Activated T-helper 9 cell treated with anti-CD3 and anti-CD28 coated beads, Interleukin-2, amount 50 U/mL, for 16 hours (primary cell): ENCODE results near the gene ADAM29.
"Not testable (repeated sequence)": the region's sequence is repeated elsewhere in the genome, so short reads cannot be mapped to it uniquely, and the experiment has no call there.

Experiments used
- DNase-seq: peaks from one replicate; pipeline ENCODE4 v3.0.0-alpha.2; 2020; ENCODE audit warnings: low read depth

Gene ADAM29

DNA sequence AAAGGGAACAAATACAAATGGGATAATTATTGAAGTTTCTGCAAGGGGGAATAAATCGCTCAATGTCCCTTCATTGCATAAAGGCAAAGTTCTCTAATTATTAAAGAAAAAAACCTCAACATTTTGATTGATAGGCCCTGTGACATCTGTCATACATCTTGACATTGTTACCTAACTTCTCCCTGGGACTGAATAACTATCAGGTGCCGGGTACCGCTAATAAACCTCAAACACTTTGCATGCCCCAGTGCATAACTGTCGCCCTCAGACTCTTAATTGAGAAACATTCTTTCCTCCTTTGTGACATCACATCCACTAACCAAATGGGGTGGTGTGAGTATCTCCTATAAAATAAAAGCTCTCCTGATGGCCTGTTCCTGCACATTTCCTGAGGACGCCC is at the start of gene ADAM29:
ADAM29 (plus strand) TSS at position 301 of the 400 bp plus-strand sequence. CDS start 57,168 bp downstream, outside the sequence.
- DNase-seq = no peak

DNA sequence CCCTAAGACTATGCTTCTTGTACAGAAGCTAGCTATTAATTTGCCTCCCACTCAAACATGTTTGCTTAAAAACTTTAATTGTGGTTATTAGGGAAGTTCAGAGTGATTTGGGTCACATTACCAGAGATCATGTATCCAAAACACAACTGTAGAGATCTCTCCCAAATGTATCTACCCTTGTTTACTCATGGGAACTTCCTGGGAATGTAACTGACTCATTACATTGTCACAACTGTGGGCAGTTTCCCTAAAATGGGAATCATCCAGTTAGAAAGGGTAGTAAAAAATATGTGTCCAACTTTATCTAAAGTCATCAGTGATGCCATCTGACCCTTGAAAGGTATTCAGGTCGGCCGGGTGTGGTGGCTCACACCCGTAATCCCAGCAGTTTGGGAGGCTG is 48.8 kb upstream of the ADAM29 start:
- DNase-seq = no peak

DNA sequence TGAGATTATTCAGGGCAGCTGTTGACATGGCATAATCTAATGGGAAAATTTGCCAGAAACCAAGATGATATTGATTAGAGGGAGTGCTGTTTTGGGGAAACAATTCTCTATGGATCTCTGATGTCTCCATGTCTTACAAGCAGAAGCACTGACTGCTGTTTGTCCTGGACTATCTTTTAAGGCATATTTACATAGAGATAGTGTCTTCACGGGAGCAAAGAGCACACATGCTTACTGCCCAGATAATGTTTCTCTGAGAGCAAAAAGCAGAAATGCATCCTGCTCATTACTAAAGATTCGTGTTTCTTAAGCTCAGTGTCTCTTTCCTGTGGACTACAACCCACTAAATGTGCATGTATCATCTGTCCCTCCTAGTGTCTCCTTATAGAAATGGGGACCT is 47.8 kb upstream of the ADAM29 start:
- no peak for DNase-seq

DNA sequence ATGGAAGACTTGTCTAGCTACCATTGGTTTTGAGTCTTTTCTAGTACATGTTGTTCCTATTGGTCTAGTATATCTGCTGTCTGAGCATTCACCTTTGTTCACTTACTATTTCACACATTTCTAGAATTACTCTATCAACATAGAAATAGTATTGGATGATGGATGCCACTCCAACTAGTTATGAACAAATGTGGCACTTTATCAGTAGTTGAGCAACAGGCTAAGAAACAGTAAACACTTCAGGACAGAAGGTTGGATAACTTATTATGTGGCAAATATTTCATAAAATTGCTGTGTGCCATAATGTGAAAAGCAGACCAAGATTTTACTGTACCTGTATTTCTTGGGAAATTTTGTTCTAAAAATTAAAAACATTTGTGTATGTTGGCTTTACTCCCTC is 46.8 kb upstream of the ADAM29 start:
- DNase-seq = no peak

DNA sequence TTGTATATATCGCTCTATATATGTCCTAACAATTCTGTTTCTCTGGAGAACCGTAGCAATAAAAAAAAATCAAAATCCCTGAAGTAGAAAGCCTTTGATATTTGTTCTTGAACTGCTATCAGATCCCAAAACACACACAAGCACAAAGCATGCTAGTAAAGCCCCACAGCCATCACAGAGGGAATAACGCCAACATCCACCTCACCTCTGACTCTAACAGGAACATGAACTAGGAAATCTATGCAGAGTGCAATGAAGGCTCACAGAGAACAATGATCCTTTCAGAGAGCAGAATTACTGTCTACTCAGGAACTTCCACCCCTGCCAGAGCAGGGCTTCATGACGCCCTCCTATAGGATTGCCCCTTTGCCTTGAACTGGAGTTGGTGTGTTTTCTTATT is 45.0 kb upstream of the ADAM29 start:
- not testable (repeated sequence) for DNase-seq

DNA sequence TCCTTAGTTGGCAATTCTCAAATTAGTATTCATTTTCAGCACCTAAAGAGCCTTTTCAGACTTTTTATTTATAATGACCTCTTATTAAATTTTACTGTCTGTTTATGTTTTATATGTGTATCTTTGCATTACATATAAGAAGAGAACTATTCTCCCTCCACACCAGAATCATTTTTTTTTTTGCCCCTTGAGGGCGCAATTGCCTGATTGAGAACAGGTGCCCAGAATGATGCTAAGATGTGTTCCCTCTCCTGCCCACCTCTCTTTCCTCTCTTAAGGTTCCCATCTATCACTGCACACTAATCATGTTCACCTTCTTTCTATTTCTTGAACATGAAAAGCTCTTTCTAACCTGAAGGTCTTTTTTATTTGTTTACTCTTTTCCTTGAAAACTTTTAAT is 44.2 kb upstream of the ADAM29 start:
- no peak for DNase-seq

DNA sequence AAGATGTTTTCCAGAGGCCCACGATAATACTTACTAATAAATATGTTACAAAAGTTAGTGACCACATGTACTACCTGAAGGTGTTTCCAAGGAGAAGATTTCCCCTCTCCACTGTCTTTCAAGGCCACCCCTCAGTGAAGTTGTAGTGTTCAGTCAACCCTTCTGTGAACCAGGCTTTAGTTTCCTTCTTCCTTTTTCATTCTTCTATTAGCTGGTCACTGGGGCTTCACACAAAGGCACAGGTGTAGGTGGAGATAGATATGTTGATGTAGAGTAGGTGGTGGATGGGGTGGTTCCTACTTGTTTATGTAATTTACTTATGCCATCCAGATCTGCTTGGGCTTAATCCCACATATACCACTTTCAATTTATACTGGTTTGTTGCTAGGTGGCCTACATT is 43.3 kb upstream of the ADAM29 start:
- DNase-seq = no peak

DNA sequence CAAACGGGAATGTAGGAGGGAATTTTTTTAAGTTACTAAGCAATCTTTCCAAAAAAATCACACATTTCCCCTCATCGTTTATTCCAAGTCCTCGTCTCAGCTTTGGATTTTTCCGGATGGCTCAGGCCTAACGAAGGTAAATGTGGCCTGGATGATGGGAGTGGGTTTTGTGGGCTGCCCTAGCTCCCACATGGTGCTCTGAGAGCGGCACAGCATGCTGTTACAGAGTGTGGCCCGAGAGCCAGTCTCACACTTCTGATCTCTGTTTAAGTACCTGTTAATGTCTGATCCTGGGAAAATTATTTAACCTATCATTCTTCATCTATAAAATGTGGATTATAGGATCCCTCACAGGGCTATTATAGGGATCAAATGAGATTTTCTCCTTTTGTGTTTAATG is 38.2 kb upstream of the ADAM29 start:
- DNase-seq = no peak

DNA sequence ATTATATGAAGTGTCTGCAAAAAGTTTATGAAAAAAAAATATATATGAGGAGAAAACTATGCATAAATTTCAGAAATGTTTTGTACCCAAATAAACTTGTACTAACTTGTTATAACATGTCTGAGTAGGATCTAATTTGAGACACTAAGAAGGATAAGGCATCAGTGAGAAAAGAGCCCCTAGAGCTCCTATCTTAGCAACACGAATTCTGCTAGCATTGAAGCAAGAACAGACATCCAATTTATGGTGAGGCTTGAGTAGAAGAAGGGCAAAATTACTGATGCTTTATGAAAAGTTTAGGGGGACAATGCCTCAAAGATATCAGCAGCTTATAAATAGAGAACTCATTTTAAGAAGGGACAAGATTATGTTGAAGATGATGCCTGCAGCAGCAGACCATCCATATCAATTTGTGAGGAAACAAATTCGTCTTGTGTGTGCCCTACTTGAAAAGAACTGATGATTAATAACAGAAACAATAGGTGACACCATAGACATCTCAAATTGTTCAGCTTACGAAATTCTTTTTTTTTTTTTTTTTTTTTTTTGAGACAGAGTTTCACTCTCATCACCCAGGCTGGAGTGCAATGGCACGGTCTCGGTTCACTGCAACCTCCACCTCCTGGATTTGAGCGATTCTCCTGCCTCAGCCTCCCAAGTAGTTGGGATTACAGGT is 35.7 kb upstream of the ADAM29 start:
- no peak for DNase-seq

DNA sequence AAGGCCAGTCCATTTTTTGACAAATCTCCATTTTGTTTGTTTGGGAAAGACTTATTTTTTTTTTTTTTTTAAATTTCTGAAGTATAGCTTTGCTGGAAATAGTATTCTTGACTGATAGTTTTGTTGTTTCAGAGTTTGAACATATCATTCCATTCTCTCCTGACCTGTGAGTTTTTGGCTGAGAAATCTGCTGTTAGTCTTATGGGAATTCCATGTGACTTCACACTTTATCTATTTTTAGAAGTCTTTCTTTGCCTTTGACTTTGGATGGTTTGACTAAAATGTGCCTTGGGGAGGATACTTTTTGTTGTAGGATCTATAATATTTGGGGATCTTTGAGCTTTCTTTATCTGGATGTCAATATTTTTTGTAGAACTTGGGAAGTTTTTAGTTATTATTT is 10.7 kb upstream of the ADAM29 start:
- DNase-seq = no peak

DNA sequence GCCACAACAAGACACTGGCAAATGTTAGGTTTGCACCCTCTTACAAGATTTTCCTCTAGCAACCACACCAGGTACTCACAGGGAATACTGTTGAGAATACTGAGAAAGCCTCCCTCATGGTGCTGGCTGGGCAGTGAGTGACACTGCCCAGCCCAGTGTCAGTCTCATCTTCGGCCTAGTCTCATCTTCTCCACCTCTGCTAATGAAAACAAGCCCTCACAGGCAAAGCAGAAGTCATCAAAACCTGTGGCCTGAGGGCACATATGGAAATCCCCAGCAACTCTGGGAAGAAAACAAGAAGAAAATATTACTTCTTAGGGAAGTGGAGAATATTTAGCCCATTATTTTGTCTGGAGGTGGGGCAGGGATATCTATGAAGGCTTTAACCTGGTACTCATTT is 7.9 kb upstream of the ADAM29 start:
- DNase-seq = no peak

DNA sequence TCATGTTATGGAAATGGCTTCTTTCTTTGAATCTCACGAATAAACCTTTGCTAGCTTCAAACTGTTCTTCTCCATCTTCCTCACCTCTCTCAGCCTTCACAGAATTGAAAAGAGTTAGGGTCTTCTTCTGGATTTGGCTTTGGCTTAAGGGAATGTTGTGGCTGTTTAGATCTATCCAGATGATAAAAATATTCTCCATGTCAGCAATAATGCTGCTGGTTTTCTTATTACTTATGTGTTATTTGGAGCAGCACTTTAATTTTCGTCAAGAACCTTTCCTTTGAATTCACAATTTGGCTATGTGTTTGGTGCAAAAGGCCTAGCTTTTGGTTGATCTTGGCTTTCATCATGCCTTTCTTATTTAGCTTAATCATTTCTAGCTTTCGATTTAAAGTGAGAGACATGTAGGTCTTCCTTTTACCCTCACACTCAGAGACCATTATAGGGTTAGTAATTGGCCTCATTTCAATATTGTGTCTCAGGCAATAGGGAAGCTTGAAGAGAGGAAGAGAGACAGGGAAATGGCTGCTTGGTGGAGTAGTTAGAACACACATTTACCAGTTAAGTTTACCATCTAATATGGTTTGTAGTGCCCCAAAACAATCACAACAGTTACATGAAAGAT is 5.1 kb upstream of the ADAM29 start:
- DNase-seq = no peak

DNA sequence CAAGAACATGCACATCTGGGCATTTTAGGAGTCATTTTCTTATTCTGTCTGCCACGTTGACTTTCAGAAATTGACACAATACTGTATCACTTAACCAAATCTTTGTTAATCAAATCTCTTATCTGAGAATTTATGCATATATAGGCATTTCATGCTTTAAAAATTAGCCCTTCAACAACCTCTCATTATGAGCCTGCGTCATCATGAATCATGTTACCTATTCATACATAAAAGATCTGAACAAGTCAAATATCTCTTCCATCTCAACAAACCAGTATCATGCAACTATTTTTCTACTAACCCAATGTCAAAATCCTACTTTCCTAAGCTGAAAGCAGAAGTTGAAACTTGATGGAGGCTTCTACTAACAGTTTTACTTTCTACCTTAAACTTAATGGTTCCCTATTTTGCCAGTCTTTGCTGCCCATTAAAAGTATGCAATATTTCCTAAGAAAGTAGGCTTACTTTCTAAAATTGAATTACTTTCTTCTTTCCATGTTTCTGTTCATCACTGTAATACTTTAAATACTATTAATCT is 1.8 kb downstream of the ADAM29 start:
- no peak for DNase-seq

DNA sequence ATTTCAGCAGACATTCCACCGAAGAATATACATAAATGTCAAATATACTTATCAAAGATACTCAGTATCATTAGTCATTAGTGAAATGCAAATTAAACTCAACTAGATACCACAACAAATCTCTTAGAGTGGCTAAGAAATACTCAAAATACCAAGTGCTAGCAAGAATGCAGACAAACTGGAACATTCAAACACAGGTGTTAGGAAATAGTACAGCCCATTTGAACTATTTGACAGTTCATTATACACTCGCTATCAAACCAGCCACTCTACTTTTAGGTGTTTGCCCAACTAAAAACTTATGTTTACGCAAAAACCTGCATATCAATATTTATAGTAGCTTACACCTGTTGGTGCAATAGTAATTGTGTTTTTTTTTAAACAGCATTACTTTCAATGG is 8.8 kb downstream of the ADAM29 start:
- DNase-seq = no peak

DNA sequence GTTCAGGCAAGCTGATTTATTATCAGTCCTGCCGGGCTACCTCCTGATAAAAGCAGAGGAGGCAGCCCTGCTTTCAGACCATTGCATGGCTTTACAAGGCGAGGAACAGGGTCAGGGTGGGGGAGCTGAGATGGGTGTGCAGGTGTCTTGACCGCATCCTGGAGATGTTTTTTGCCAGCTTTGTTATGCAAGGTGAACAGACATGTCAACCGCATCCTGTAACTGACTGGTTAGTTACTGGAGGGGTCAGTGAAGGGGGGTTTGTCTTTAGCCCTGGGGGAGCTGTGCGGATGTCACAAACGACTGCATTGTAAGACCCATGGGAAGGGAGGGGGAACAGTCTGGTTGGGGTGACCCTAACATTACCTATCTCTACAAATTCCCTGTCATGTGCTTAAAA is 10.0 kb downstream of the ADAM29 start:
- DNase-seq = no peak

DNA sequence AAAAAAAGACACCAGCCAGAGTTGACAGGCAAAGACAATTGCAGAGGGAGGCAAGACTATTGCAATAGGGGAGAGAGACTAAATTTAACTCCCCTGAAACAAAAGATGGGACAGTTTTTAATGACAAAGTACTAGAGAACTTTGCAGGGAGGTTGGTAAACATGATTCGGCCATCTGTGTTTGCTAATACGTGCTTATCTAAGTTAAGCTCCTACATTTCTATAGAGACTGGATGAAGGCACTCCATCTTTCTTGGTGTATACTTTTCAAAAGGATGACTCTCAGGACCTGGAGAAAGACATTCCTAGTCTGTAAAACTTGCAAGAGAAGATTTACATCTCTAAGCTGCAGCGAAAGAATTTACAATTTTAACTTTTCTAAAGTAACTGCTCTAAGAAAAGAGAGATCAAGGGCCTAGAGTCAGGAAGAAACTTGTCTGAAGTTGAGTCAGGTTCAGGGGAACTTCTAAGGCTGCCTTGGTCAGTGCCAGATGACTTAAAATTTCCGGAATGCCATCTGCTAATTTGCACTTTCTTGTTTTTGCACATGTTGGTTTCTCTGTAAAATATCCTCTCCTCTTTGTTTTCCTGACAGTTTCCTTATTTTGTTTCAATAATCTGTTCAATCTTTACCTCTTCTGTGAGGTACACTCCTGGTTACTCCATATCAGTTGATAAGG is 10.6 kb downstream of the ADAM29 start:
- no peak for DNase-seq

DNA sequence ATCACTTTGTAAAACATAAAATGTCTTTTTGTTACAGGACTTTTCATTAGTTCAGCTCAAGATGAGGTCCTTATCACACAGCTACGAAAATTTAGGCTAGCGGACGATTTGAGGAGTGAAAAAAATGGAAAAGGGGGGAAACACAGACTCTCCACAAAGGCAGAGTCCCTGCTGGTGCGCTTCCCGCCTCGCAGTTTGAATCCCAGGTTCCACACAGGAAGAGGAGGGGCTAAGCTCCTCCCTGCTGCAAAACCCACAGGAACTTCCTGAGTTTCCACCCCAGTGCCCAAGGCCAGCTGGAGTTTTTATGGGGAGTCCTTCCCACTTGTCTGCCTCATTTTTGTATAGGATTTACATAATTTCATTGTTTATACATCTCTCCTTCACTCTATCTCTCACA is 11.2 kb downstream of the ADAM29 start:
- no peak for DNase-seq

DNA sequence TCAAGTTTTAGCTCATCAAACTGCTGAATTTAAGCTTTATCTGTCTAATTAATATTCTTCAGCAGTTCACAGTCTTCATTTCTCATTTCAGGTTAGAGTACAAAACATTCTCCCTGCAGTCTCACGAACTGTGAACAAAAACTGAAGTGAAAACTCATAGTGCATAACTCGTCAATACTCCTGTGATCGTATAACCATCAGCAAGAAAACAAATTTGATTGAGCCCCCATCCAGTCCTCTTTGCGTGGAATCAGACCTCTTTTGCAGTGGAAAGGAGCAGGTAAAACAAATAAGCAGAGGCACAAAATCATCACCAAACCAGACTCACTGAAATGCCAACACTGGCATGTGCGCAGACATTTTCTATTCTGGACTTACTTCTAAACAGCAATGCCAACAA is 12.7 kb downstream of the ADAM29 start:
- no peak for DNase-seq

DNA sequence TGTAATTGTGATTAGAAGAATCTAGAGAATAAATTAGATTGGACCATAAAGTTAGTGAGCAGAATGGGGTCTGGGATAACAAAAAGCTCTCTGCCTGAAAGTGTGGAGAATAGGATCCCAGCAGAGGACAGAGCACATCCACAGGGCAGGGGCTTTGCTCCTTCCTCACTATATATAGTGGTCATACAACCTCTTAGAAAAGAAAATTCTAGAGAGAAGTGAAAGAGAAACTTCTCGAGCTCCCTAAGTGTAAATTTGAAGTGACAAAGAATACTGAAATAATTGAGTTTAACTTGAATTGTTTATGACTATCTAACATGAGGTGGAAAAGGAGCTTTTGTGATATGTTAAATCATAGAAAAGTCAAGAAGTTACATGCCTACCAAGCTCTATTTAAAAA is 14.9 kb downstream of the ADAM29 start:
- no peak for DNase-seq

DNA sequence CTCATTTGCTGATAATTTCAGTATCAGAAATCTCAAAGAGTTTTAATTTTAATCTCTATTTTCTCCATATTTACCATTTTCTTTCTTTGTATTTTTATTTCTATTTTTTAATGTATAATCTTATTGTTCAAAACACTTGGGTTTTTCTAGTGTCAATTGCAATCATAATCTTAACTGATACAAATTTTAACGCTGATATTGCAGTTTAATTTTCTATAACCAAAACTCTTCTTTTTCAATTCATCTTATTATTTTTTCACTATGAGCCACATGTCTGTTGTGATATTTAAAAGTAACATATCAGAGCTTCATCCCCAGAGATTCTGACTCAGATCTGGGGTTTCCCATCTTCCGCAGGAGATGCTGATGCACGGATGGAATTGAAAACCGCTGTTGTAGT is 16.2 kb downstream of the ADAM29 start:
- no peak for DNase-seq

DNA sequence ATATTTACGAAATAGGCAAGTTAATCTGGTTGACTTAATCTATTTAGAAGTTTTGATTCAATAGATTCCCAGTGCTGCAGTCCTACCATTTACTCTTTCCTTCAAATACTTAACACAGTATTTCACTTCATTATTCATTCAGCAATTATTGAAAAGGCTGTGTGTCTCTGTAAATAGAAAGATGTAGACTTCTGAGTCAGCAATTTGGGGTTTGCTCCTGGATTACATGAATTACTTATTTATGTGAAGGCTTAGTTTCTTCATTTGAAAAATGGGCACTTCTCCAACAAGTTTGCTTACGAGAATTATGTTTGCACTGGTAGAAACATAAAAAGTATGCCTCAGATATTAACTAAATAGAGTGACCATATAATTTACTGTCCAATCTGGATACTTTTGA is 17.4 kb downstream of the ADAM29 start:
- no peak for DNase-seq

DNA sequence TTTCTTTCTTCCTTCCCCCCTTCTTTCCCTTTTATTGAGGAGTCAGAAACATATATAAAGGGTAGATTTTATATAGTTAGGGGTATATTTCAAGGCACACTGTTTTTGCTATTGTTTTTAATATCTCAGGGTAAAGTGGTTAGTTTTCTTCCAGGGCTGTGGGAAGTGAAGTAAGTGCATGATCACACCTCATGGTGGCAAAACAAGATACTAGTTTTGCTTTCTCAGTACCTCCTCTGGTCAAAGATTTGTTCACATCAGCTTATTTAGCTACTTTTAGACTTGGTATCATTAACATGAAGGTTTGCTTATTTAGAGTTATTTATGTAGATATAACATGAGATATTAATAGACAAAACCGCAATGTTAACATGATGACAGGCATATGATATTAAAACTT is 21.8 kb downstream of the ADAM29 start:
- no peak for DNase-seq

DNA sequence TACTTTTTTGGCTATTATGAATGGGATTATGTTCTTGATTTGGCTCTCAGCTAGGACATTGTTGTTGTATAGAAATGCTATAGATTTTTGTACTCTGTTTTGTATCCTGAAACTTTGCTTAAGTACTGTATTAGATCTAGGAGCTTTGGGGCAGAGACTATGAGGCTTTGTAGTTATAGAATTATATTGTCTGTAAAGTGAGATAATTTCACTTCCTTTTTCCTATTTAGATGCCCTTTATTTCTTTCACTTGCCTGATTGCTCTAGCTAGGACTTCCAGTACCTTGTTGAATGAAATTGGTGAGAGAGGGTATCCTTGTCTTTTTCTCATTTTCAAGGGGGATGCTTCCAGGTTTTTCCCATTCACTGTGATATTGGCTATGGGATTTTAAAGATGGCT is 28.1 kb downstream of the ADAM29 start:
- DNase-seq = no peak
